ENCODE data around the gene WDR1.

Gene WDR1

DNA sequence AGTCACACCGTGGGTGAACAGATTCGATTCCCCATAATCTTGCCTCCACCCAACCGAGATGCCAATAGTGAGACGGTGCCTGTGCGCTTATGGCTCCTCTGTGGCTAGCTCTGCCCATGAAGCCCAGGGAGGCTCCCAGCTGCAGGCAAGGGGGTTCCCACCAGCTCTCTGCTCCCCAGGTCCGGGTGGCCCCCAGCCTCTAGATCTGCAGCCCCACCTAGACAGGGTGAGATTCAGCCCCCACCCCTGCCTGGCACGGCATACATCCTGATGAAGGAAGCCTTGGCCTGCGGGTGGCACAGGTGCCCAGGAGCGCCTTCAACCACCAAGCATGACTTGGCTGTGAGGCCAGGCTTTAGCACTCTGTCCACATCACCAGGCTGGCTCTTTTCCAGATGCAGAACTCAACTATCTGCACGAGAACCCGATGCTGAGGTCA is 40.6 kb downstream of the WDR1 start:
- Histone ChIP-seq H3K9me3 (no peaks in the 10 kb centered on the region), H3K4me3 (no peak overlapping the region), H3K27me3 (no peaks in the 10 kb centered on the region), H3K36me3 (peaks cover 74 to 86% (median 83%) of the 10 kb centered on the region in 3 donors), H3K27ac (peak overlapping the region in 1 of 2 donors; percentile 19), H3K4me1 (no peaks in the 10 kb centered on the region)
- TF ChIP-seq, protein P1, sequence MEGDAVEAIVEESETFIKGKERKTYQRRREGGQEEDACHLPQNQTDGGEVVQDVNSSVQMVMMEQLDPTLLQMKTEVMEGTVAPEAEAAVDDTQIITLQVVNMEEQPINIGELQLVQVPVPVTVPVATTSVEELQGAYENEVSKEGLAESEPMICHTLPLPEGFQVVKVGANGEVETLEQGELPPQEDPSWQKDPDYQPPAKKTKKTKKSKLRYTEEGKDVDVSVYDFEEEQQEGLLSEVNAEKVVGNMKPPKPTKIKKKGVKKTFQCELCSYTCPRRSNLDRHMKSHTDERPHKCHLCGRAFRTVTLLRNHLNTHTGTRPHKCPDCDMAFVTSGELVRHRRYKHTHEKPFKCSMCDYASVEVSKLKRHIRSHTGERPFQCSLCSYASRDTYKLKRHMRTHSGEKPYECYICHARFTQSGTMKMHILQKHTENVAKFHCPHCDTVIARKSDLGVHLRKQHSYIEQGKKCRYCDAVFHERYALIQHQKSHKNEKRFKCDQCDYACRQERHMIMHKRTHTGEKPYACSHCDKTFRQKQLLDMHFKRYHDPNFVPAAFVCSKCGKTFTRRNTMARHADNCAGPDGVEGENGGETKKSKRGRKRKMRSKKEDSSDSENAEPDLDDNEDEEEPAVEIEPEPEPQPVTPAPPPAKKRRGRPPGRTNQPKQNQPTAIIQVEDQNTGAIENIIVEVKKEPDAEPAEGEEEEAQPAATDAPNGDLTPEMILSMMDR (IDR thresholded peaks at IDR 0.05): no peak
- DNase-seq: peak; percentile 18 to 67
- intact Hi-C loops (cut with DNase I; ENCODE audit: low total_unique reads): no loop called here

DNA sequence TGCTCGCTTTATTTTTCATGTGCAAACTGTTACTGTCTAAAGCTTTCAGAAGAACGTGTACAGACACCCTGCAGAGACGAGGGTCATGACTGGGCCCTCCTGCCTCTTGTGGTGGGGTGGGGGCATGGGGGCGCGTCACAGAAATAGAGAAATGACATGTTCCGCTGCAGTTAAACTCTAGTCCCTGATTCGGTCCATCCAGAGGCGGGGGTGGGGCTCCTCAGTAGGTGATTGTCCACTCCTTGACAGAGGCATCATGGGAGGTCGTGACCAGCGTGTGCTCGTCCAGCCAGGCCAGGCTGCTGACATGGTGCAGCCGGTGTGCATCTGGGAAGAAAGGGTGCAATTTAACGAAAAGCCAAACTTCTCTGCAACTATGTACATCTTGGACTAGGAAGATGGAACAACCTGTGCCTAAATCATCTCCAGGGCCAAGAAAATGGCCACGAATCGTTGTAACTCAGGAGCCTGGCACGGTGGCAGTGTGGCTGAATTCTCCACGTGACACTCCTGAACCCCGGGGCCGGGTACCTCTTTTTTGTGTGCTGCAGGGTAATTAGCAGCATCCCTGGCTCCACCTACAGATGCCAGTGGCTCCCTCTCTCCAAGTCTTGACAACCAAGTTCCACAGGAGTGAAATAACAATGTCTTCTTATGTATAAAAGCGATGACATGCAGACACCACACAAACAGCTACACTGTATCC is 41.3 kb downstream of the WDR1 start:
- intact Hi-C loops (cut with DNase I; ENCODE audit: low total_unique reads): no loop called here
- TF ChIP-seq, protein P1 (IDR thresholded peaks at IDR 0.05): no peak
- DNase-seq: peak; percentile 18 to 59
- Histone ChIP-seq H3K9me3 (no peaks in the 10 kb centered on the region), H3K27me3 (no peaks in the 10 kb centered on the region), H3K36me3 (peaks cover 67 to 83% (median 76%) of the 10 kb centered on the region in 3 donors), H3K4me1 (no peaks in the 10 kb centered on the region), H3K4me3 (no peak overlapping the region), H3K27ac (no peak overlapping the region)

DNA sequence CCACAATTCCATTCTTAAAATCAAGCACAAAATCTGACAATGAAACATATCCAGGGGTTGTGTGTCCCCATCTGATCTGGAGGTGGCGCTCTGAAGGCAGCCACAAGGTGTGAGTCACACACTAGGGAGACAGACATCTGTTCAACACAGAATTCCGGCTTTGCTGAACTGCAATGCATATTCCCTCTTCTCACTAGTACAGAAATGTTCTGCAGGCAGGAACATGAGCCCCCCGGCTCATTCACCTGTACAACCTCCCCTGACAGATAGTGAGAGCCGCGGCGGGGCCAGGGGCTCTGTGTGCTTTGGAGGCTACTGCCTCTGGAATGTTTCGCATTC is 41.9 kb downstream of the WDR1 start:
- TF ChIP-seq, protein P1 (IDR thresholded peaks at IDR 0.05): peak in 1 of 2 experiments; percentile 25
- Histone ChIP-seq H3K4me1 (no peaks in the 10 kb centered on the region), H3K27ac (no peak overlapping the region), H3K36me3 (peaks cover 64 to 77% (median 72%) of the 10 kb centered on the region in 3 donors), H3K4me3 (no peak overlapping the region), H3K27me3 (no peaks in the 10 kb centered on the region), H3K9me3 (no peaks in the 10 kb centered on the region)
- DNase-seq: peak; percentile 19 to 61
- intact Hi-C loops (cut with DNase I; ENCODE audit: low total_unique reads): no loop called here

DNA sequence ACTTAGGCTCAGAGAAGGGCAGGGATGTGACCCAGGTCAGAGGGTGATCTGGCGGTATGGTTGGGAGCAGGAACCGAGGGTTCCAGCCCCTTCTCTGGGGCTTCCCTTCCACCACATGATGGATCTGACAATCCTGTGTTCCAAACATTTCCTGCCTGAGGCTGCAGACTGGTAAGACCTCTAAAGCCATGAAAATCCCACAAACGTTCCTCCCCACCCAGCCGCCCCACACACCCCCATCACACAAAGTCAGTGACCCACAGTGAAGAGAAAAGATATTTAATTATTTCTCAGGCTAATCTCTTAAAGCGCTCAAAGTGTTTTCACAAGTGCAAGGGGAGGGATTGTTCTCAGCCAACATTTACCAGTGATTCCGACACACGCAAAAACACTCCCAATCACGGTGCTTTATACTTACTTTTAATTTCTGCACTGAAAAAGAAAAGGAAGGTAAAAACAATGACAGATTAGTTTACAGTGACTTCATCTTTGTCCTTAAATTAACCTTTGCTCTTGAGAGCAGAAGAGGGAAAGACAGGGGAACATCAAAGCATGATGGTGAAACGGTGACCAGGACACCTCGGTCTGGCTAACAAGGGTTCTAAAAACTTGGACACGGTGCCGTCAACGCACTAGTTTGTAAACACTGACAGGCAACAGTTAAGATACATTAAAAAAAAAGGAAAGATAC is 42.4 kb downstream of the WDR1 start:
- H3K27me3 ChIP-seq: no peaks in the 10 kb centered on the region
- no peaks in the 10 kb centered on the region for H3K9me3 ChIP-seq
- H3K36me3 ChIP-seq: peaks cover 64 to 72% (median 72%) of the 10 kb centered on the region in 3 donors
- peak in 1 of 2 donors; percentile 5 for DNase-seq
- TF ChIP-seq, protein P1 (IDR thresholded peaks at IDR 0.05): no peak
- no peaks in the 10 kb centered on the region for H3K4me1 ChIP-seq
- H3K4me3 ChIP-seq: no peak overlapping the region
- intact Hi-C loops (cut with DNase I; ENCODE audit: low total_unique reads): no loop called here
- no peak overlapping the region for H3K27ac ChIP-seq

DNA sequence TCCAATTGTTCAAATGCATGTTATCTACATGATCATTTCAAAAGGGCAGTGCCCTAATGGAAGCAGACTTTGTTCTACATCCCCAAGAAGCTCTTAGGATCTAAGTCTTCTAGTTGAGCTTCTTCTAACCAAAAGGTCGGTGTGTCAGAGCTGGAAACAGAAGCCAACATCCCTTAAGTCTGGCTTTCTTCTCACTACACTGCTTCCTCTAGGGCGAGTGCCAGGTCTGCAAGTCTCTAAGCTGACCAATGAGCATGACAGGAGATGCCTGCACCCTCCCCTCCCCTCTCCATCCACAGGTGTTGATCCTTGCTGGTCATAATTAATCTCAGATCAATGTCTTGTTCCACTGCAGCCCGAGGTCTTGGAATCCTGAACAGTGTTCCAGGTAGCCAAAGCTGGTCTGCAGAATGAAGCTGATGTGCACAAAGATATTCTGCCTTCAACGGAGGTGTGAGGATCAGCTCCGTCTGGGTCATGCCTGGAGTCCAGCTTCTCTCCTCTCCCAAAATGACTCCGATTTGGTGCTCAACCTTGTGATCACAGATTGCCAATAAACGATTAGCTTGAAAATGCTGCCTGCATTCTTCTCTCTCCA is 44.1 kb downstream of the WDR1 start:
- Histone ChIP-seq H3K4me3 (no peak overlapping the region), H3K27me3 (no peaks in the 10 kb centered on the region), H3K4me1 (no peaks in the 10 kb centered on the region), H3K36me3 (peaks cover 61 to 66% (median 65%) of the 10 kb centered on the region in 3 donors), H3K27ac (no peak overlapping the region), H3K9me3 (no peaks in the 10 kb centered on the region)
- intact Hi-C loops (cut with DNase I; ENCODE audit: low total_unique reads): no loop called here
- DNase-seq: peak in 1 of 2 donors; percentile 15
- TF ChIP-seq, protein P1 (IDR thresholded peaks at IDR 0.05): no peak
